Measurements from ENCODE around the gene LBHD2. TPM values are rescaled to one million over a fixed set of nuclear protein-coding genes. Genes with fewer than 3 reads are reported as not detected.

Gene LBHD2
- total RNA-seq, 1 experiment from 2014 or later: not detected

- no peak overlapping the region for H3K27ac ChIP-seq (ENCODE audit: low read length)
- H3K27me3 ChIP-seq (ENCODE audit: control insufficient read depth, insufficient read depth, low read length): no peaks in the 10 kb centered on the region
- H3K9me3 ChIP-seq (ENCODE audit: control insufficient read depth, insufficient read depth, low read depth, low read length): no peaks in the 10 kb centered on the region
- CTCF ChIA-PET: no interaction called here
- intact Hi-C loops (cut with micrococcal nuclease; ENCODE audit: unreplicated experiment): loop anchor here (10.0 kb wide), 1 partner anchor 193 kb away; no protein-coding TSS in a partner anchor
- BruUV-seq (replicated peaks): no TSS peak
- H3K4me1 ChIP-seq (ENCODE audit: control insufficient read depth, insufficient read depth, low read length): peaks cover 15% of the 10 kb centered on the region; the same call in 1 of the 2 replicates
- POLR2A ChIA-PET: interaction anchor here (0.6 kb wide), 1 partner anchor 36 kb away, joined by 4 read pairs; no protein-coding TSS in a partner anchor
- no peak overlapping the region for H3K4me3 ChIP-seq (ENCODE audit: low read depth in 2 of 2, low read length in 2 of 2)
- no peaks in the 10 kb centered on the region for H3K36me3 ChIP-seq (ENCODE audit: control insufficient read depth, insufficient read depth, low read length)
- DNase-seq (ENCODE audit: low read depth, low spot score) (no peak), ATAC-seq (no peak)
- TF ChIP-seq CTCF (IDR thresholded peaks at IDR 0.05) (no peak), REST (IDR thresholded peaks at IDR 0.05; ENCODE audit: insufficient read depth in 1 of 2, low read depth in 2 of 2, low read length in 1 of 2) (peak in 1 of 2 experiments; percentile 33; a peak in 1 of 4 replicates)
- in situ Hi-C loops (cut with HindIII; ENCODE audit: low pct_unique_long_range_greater_than_20kb, low sequenced_read_pairs): no loop called here
Measured at GRCh38 chr14:103101963-103102688, 18.1 kb downstream of the LBHD2 start.

- ChIA-PET POLR2A (interaction anchor here (0.6 kb wide), 1 partner anchor 35 kb away, joined by 4 read pairs; no protein-coding TSS in a partner anchor), CTCF (interaction anchor here (0.9 kb wide), 1 partner anchor 193 kb away, joined by 3 read pairs; no protein-coding TSS in a partner anchor)
- TF ChIP-seq TCF7L2 (IDR thresholded peaks at IDR 0.05; ENCODE audit: low read depth, low read length): no peak
- Histone ChIP-seq H3K9me3 (ENCODE audit: control insufficient read depth, insufficient read depth, low read depth, low read length) (no peaks in the 10 kb centered on the region), H3K4me1 (ENCODE audit: control insufficient read depth, insufficient read depth, low read length) (peaks cover 15% of the 10 kb centered on the region; the same call in 1 of the 2 replicates), H3K36me3 (ENCODE audit: control insufficient read depth, insufficient read depth, low read length) (no peaks in the 10 kb centered on the region), H3K27ac (ENCODE audit: low read length) (no peak overlapping the region), H3K27me3 (ENCODE audit: control insufficient read depth, insufficient read depth, low read length) (no peaks in the 10 kb centered on the region), H3K4me3 (ENCODE audit: low read depth in 2 of 2, low read length in 2 of 2) (no peak overlapping the region)
- DNase-seq (ENCODE audit: low read depth, low spot score) (no peak), ATAC-seq (no peak)
- intact Hi-C loops (cut with micrococcal nuclease; ENCODE audit: unreplicated experiment) (loop anchor here (10.0 kb wide), 1 partner anchor 192 kb away; no protein-coding TSS in a partner anchor), in situ Hi-C loops (cut with HindIII; ENCODE audit: low pct_unique_long_range_greater_than_20kb, low sequenced_read_pairs) (no loop called here)
- no TSS peak for BruUV-seq (replicated peaks)
Measured at GRCh38 chr14:103102689-103103260, 18.8 kb downstream of the LBHD2 start.

Measured in Panc1 (cell line).